SK-N-SH treated with all-trans-retinoic acid at 6 μM for 48 hours (cell line): ENCODE measurements around the gene EPHA6.

ENCODE experiments used
- ATAC-seq: fragments of 200-7000 bp; cut with Tn5 transposase; 3 replicates; pipeline ENCODE4 v1.9.1; 2020; ENCODE audit warnings: mild to moderate bottlenecking, moderate library complexity
- ARNTL ChIP-seq: fragments of 450-650 bp; formaldehyde crosslinking; IDR thresholded peaks from 2 replicates; pipeline ENCODE4 v1.5.0; 2020; ENCODE audit warnings: low read depth, mild to moderate bottlenecking, moderate library complexity, borderline replicate concordance
- BACH2 ChIP-seq: fragments of 250-450 bp; sonication (Bioruptor Pico); IDR thresholded peaks from 2 replicates; pipeline ENCODE4 v1.9.0; 2021; ENCODE audit warnings: mild to moderate bottlenecking, borderline replicate concordance
- CSDC2 ChIP-seq: fragments of 250-450 bp; sonication (Bioruptor Pico); IDR thresholded peaks from 2 replicates; pipeline ENCODE4 v1.5.0; 2020; ENCODE audit warnings: mild to moderate bottlenecking, moderate library complexity
- ESRRG ChIP-seq: fragments of 250-450 bp; sonication (Bioruptor Pico); IDR thresholded peaks from 2 replicates; pipeline ENCODE4 v1.6.1; 2021; ENCODE audit warnings: mild to moderate bottlenecking
- GLIS3 ChIP-seq: fragments of 250-450 bp; sonication (Bioruptor Pico); IDR thresholded peaks from 2 replicates; pipeline ENCODE4 v1.5.0; 2020; ENCODE audit warnings: mild to moderate bottlenecking, moderate library complexity
- ISL1 ChIP-seq: fragments of 250-450 bp; sonication (Bioruptor Pico); IDR thresholded peaks from 2 replicates; pipeline ENCODE4 v2.1.2; 2022; ENCODE audit warnings: mild to moderate bottlenecking, moderate library complexity
- OSR1 ChIP-seq: fragments of 250-450 bp; sonication (Bioruptor Pico); IDR thresholded peaks from 2 replicates; pipeline ENCODE4 v1.8.0; 2022; ENCODE audit warnings: moderate library complexity, mild to moderate bottlenecking, inconsistent platforms
- PPARA ChIP-seq: fragments of 250-450 bp; sonication (Bioruptor Pico); IDR thresholded peaks from 2 replicates; pipeline ENCODE4 v1.5.0; 2020; ENCODE audit warnings: mild to moderate bottlenecking, borderline replicate concordance
- RARB ChIP-seq: fragments of 250-450 bp; sonication (Bioruptor Pico); IDR thresholded peaks from 2 replicates; pipeline ENCODE4 v1.8.0; 2021; ENCODE audit warnings: mild to moderate bottlenecking, moderate library complexity
- SNAI2 ChIP-seq: fragments of 250-450 bp; sonication (Bioruptor Pico); IDR thresholded peaks from 2 replicates; pipeline ENCODE4 v1.5.0; 2020; ENCODE audit warnings: mild to moderate bottlenecking, moderate library complexity
- TCF4 ChIP-seq: fragments of 250-450 bp; sonication (Bioruptor Pico); IDR thresholded peaks from 2 replicates; pipeline ENCODE4 v1.8.0; 2021; ENCODE audit warnings: mild to moderate bottlenecking, moderate library complexity, borderline replicate concordance
- TOX ChIP-seq: fragments of 250-450 bp; sonication (Bioruptor Pico); IDR thresholded peaks from 2 replicates; pipeline ENCODE4 v1.8.0; 2021; ENCODE audit warnings: mild to moderate bottlenecking, moderate library complexity, borderline replicate concordance
- ZC3H10 ChIP-seq: fragments of 250-450 bp; sonication (Bioruptor Pico); IDR thresholded peaks from 2 replicates; pipeline ENCODE4 v1.5.1; 2021; ENCODE audit warnings: mild to moderate bottlenecking, moderate library complexity
- ZFP30 ChIP-seq: fragments of 450-650 bp; formaldehyde crosslinking; IDR thresholded peaks from 2 replicates; pipeline ENCODE4 v1.5.0; 2022; ENCODE audit warnings: mild to moderate bottlenecking, moderate library complexity
- ZNF565 ChIP-seq: fragments of 450-650 bp; formaldehyde crosslinking; conservative IDR thresholded peaks from 2 replicates; pipeline ENCODE4 v1.5.0; 2020; ENCODE audit warnings: low read depth, mild to moderate bottlenecking, moderate library complexity
- ZNF8 ChIP-seq: fragments of 450-650 bp; formaldehyde crosslinking; IDR thresholded peaks from 2 replicates; pipeline ENCODE4 v1.5.0; 2020; ENCODE audit warnings: mild to moderate bottlenecking, moderate library complexity
- TF ChIP-seq, protein P1 (sequence below): fragments of 250-450 bp; sonication (Bioruptor Pico); IDR thresholded peaks from 2 replicates; pipeline ENCODE4 v1.5.0; 2020; ENCODE audit warnings: mild to moderate bottlenecking, moderate library complexity
- TF ChIP-seq, protein P2 (sequence below): fragments of 250-450 bp; sonication (Bioruptor Pico); IDR thresholded peaks from 2 replicates; pipeline ENCODE4 v1.8.0; 2021; ENCODE audit warnings: low read depth, mild to moderate bottlenecking, moderate library complexity, borderline replicate concordance
- TF ChIP-seq, protein P3 (sequence below): fragments of 250-450 bp; sonication (Bioruptor Pico); IDR thresholded peaks from 2 replicates; pipeline ENCODE4 v1.8.0; 2020; ENCODE audit warnings: mild to moderate bottlenecking, moderate library complexity, borderline replicate concordance
- TF ChIP-seq, protein P4 (sequence below): fragments of 250-450 bp; sonication (Bioruptor Pico); IDR thresholded peaks from 2 replicates; pipeline ENCODE4 v1.5.1; 2020; ENCODE audit warnings: low read depth, mild to moderate bottlenecking, moderate library complexity
- TF ChIP-seq, protein P5 (sequence below): fragments of 250-450 bp; sonication (Bioruptor Pico); IDR thresholded peaks from 2 replicates; pipeline ENCODE4 v1.5.1; 2021; ENCODE audit warnings: mild to moderate bottlenecking, moderate library complexity

Gene EPHA6

DNA sequence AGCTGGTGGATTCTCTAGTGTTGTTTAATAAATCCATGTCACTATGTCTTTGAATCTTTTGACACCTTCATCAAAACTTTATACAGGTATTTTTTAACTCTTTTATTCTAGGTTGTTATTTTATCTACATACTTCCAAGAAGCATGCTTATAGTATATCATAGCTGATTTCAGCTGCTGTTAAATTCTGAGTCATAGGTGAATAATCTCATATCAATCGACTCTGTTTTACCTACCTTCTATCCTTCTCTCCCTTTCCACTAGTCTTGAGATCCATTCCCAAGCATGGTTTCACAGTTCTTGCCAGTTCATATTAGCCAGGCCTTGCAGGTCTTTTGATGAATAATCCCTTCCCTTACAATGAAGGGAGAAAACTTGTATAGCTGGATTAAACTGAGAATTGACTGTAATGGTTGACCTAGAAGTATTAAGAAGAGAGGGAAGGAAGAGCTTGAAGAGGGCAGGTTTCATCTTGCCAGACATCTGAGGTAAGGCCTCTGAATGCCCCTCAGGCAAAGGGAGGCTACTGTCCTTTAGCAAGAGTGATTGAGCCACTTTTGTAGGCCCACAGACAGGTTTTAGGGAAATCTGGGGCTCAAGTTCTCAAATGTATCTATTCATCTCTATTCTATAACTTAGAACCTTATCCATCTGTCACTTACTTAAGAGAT is 146.4 kb downstream of the EPHA6 start:
- TF ChIP-seq SNAI2 (CRISPR knock-in tag) = no peak
- no peak for TF ChIP-seq GLIS3 (CRISPR knock-in tag)
- TF ChIP-seq ZNF565 (CRISPR knock-in tag) = no peak
- TF ChIP-seq TCF4 (CRISPR knock-in tag) = no peak
- no peak for TF ChIP-seq ARNTL (CRISPR knock-in tag)
- no peak for TF ChIP-seq PPARA (CRISPR knock-in tag)
- TF ChIP-seq, protein P1, sequence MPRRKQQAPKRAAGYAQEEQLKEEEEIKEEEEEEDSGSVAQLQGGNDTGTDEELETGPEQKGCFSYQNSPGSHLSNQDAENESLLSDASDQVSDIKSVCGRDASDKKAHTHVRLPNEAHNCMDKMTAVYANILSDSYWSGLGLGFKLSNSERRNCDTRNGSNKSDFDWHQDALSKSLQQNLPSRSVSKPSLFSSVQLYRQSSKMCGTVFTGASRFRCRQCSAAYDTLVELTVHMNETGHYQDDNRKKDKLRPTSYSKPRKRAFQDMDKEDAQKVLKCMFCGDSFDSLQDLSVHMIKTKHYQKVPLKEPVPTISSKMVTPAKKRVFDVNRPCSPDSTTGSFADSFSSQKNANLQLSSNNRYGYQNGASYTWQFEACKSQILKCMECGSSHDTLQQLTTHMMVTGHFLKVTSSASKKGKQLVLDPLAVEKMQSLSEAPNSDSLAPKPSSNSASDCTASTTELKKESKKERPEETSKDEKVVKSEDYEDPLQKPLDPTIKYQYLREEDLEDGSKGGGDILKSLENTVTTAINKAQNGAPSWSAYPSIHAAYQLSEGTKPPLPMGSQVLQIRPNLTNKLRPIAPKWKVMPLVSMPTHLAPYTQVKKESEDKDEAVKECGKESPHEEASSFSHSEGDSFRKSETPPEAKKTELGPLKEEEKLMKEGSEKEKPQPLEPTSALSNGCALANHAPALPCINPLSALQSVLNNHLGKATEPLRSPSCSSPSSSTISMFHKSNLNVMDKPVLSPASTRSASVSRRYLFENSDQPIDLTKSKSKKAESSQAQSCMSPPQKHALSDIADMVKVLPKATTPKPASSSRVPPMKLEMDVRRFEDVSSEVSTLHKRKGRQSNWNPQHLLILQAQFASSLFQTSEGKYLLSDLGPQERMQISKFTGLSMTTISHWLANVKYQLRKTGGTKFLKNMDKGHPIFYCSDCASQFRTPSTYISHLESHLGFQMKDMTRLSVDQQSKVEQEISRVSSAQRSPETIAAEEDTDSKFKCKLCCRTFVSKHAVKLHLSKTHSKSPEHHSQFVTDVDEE (CRISPR knock-in tag) = no peak
- no peak for TF ChIP-seq BACH2 (CRISPR knock-in tag)
- no peak for TF ChIP-seq ESRRG (CRISPR knock-in tag)
- TF ChIP-seq ZFP30 (CRISPR knock-in tag) = no peak
- no peak for TF ChIP-seq ZNF8 (CRISPR knock-in tag)
- no peak for TF ChIP-seq OSR1 (CRISPR knock-in tag)
- TF ChIP-seq TOX (CRISPR knock-in tag) = no peak
- no peak for TF ChIP-seq ZC3H10 (CRISPR knock-in tag)
- TF ChIP-seq, all 23 proteins: peak for 0
- no peak for ATAC-seq

DNA sequence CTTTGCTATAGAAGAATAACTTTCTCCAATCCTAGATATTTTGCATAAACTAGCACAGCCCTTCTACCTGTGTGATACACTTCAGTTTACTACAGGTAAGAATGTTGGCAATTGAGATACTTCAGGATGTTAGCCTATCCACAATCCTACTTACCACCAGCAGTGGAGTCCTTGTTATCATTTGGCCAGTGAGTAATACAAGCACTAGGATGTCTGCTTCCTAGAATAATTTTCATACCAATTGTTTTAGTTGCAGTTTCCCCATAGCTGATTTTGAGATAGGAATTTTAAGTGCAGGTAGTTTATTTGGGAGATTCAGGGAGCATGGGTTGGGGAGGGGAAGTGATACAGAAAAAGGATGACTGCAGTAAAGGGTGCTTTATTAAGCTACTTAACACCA is 147.2 kb downstream of the EPHA6 start:
- ATAC-seq = no peak
- no peak for TF ChIP-seq TOX (CRISPR knock-in tag)

DNA sequence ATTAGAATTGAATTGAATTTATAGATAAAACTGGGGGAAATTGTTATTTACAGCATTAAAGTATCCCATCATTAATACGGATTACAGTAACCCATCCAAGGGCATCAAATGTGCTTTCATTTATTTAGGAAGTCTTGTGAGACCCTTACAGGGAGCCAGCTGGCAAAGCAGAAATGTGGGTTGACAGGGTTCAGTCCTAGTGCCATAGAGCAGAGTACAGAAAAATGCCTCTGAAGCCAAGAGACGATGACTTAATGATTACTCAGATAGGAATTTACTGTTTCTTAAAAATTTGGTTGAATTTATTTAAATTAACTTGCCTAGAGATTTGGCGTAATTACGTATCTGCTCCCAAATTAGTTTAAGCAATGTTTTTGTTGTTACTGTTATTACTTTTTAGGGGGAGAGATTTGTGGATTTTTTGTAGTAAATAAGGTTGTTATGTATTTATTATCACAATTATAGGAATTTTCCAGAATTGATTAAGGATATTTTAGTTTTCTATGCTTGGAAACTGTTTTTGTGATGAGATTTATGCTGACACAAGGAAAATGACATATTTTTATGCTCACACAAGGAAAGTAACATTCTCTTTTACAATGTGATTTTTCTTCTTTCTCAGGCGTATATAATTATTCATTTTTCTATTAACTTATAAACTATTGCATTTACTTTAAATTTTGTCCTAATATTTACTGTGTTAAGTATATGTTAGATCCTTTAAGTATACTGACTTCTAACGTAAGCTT is 152.0 kb downstream of the EPHA6 start:
- TF ChIP-seq OSR1 (CRISPR knock-in tag) (no peak), ARNTL (CRISPR knock-in tag) (no peak), RARB (no peak), ZFP30 (CRISPR knock-in tag) (no peak), CSDC2 (CRISPR knock-in tag) (no peak), ZNF8 (CRISPR knock-in tag) (no peak), ISL1 (CRISPR knock-in tag) (no peak), ESRRG (CRISPR knock-in tag) (no peak), ZC3H10 (CRISPR knock-in tag) (no peak), ZNF565 (CRISPR knock-in tag) (no peak)
- TF ChIP-seq, protein P2, sequence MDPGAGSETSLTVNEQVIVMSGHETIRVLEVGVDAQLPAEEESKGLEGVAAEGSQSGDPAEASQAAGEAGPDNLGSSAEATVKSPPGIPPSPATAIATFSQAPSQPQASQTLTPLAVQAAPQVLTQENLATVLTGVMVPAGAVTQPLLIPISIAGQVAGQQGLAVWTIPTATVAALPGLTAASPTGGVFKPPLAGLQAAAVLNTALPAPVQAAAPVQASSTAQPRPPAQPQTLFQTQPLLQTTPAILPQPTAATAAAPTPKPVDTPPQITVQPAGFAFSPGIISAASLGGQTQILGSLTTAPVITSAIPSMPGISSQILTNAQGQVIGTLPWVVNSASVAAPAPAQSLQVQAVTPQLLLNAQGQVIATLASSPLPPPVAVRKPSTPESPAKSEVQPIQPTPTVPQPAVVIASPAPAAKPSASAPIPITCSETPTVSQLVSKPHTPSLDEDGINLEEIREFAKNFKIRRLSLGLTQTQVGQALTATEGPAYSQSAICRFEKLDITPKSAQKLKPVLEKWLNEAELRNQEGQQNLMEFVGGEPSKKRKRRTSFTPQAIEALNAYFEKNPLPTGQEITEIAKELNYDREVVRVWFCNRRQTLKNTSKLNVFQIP (CRISPR knock-in tag) = no peak
- TF ChIP-seq, protein P3, sequence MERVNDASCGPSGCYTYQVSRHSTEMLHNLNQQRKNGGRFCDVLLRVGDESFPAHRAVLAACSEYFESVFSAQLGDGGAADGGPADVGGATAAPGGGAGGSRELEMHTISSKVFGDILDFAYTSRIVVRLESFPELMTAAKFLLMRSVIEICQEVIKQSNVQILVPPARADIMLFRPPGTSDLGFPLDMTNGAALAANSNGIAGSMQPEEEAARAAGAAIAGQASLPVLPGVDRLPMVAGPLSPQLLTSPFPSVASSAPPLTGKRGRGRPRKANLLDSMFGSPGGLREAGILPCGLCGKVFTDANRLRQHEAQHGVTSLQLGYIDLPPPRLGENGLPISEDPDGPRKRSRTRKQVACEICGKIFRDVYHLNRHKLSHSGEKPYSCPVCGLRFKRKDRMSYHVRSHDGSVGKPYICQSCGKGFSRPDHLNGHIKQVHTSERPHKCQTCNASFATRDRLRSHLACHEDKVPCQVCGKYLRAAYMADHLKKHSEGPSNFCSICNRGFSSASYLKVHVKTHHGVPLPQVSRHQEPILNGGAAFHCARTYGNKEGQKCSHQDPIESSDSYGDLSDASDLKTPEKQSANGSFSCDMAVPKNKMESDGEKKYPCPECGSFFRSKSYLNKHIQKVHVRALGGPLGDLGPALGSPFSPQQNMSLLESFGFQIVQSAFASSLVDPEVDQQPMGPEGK (CRISPR knock-in tag) = no peak
- TF ChIP-seq, all 23 proteins: peak for 0
- no peak for ATAC-seq

DNA sequence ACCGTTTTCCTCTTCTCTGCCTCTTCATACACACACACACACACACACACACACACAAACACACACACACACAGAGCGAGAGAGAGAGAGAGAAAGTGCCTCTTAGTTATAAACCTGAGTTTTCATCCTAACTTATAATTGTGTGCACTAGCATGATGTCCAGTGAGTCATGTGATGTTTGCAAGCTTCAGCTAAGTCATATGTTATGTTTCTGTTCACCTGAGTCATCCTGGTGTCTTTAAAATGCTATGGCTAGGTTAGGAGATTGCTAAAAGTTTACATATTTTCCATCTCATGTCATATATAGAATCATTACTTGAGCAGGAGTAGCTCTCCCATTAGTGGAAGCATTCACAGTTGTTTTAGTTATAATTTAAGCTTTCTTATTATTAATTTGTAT is 155.8 kb downstream of the EPHA6 start:
- ATAC-seq = no peak
- no peak for TF ChIP-seq BACH2 (CRISPR knock-in tag)
- TF ChIP-seq, protein P4, sequence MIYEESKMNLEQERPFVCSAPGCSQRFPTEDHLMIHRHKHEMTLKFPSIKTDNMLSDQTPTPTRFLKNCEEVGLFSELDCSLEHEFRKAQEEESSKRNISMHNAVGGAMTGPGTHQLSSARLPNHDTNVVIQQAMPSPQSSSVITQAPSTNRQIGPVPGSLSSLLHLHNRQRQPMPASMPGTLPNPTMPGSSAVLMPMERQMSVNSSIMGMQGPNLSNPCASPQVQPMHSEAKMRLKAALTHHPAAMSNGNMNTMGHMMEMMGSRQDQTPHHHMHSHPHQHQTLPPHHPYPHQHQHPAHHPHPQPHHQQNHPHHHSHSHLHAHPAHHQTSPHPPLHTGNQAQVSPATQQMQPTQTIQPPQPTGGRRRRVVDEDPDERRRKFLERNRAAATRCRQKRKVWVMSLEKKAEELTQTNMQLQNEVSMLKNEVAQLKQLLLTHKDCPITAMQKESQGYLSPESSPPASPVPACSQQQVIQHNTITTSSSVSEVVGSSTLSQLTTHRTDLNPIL = no peak
- TF ChIP-seq ZNF565 (CRISPR knock-in tag) = no peak
- no peak for TF ChIP-seq ESRRG (CRISPR knock-in tag)
- TF ChIP-seq ZC3H10 (CRISPR knock-in tag) = no peak
- TF ChIP-seq RARB = no peak
- TF ChIP-seq, protein P5, sequence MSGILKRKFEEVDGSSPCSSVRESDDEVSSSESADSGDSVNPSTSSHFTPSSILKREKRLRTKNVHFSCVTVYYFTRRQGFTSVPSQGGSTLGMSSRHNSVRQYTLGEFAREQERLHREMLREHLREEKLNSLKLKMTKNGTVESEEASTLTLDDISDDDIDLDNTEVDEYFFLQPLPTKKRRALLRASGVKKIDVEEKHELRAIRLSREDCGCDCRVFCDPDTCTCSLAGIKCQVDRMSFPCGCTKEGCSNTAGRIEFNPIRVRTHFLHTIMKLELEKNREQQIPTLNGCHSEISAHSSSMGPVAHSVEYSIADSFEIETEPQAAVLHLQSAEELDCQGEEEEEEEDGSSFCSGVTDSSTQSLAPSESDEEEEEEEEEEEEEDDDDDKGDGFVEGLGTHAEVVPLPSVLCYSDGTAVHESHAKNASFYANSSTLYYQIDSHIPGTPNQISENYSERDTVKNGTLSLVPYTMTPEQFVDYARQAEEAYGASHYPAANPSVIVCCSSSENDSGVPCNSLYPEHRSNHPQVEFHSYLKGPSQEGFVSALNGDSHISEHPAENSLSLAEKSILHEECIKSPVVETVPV (CRISPR knock-in tag) = no peak
- TF ChIP-seq, protein P1 (CRISPR knock-in tag) = no peak
- TF ChIP-seq CSDC2 (CRISPR knock-in tag) = no peak
- no peak for TF ChIP-seq ARNTL (CRISPR knock-in tag)
- no peak for TF ChIP-seq TOX (CRISPR knock-in tag)
- TF ChIP-seq GLIS3 (CRISPR knock-in tag) = no peak
